HG03196 (cell line): ENCODE results near the gene CTTNBP2NL.
"Not testable (repeated sequence)": the region's sequence is repeated elsewhere in the genome, so short reads cannot be mapped to it uniquely, and the experiment has no call there.

Source experiments
- ATAC-seq: cut with Tn5 transposase; IDR thresholded peaks from one replicate; pipeline ENCODE4 v1.9.1; 2021; ENCODE audit not compliant: unreplicated experiment

Gene CTTNBP2NL

DNA sequence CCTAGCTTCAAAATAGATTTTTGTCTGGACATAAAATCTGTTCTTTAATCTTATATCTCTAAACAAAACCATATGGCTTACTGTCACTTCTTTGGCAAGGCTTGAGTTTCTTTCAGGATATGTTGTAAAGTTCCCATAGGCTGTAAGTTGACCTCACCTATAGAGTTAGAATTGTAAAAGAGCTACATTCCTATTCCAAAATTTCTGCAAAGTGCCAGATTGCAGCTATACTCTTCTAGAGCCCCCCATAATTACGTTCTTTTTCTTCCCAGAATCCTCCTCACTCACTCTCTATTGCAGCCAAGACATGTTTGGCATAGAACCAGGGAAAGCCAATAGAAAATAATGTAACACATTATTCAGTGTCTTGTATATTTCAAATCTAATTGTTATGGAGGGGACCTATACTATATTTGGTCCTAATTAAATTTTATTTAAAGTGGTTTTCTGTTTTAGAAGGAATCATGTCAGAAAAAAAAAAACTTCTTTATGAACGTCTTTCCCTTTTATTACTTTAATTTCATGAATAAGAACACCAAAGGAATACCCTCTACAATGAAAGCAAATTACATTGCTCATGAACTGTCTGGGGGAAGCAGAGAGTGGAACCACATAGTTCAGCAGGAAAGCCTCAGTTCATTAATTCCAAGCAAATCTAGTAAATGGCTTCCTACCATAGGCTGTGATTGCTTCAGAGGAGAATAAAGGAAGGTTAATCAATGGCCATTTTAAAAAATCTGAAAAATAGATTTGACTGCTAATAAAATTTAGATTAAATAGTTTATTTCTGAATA is 22.3 kb downstream of the CTTNBP2NL start:
- no peak for ATAC-seq

DNA sequence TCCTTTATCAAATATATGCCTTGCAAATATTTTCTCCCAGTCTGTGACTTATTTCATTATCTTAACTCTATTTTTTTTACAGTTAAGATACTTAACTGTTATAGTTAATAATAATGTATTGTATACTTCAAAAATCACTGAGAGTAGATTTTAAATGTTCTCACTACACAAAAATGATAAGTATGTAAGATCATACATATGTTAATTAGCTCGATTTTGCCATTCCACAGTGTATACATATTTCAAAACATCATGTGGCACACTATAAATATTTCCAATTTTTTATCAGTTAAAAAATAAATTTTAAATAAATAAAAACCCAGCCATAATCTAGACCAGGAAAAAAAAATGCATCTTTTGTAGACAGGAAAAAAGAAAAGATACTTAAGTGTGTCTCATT is 27.2 kb downstream of the CTTNBP2NL start:
- no peak for ATAC-seq

DNA sequence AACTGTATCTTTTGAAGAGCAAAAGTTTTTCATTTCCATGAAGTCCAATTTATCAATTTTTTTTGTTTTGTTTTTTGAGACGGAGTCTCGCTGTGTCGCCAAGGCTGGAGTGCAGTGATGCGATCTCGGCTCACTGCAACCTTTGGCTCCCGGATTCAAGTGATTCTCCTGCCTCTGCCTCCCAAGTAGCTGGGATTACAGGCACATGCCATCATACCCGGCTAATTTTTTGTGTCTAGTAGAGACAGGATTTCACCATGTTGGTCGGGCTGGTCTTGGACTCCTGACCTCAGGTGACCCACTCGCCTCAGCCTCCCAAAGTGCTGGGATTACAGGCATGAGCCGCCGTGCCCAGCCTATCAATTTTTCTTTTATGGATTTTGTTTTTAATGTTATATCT is 27.7 kb downstream of the CTTNBP2NL start:
- ATAC-seq: not testable (repeated sequence)

DNA sequence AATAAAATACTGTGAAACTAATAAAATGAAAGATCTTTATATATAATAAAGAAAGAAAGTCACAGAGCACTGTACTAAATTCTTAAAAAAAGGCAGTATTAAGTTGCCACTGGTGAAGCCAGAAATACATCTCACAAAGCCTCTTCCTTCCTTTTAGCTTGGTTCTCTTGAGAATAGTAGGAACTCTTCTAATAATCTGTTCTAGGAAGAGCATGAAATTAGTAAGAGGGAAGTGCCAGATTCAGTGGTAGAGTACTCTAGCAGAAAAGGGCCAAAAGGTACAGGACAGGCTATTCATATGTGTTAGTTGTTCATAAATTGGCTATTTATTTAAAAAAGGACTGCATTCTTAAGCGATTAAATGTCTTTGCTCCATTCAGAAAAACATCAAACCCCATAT is 33.7 kb downstream of the CTTNBP2NL start:
- ATAC-seq: no peak

DNA sequence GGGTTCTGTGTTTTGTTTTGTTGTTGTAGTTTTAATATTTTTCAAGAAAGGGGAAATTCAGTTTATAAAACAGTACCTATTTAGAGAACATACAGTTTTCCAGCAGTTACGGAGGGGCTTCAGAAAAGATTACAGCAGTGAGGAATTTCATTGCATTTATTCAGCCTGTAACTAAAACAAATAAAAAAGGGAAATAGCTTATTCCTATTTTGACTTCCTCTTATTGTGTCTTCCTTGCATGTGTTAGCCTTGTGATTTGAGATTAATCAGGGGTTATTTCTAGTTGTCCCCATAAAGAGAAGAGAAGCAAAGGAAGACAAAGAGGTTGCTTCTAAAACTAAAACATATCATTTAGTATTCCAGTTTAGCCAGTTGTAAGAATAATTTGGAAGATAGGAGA is 35.0 kb downstream of the CTTNBP2NL start:
- no peak for ATAC-seq

DNA sequence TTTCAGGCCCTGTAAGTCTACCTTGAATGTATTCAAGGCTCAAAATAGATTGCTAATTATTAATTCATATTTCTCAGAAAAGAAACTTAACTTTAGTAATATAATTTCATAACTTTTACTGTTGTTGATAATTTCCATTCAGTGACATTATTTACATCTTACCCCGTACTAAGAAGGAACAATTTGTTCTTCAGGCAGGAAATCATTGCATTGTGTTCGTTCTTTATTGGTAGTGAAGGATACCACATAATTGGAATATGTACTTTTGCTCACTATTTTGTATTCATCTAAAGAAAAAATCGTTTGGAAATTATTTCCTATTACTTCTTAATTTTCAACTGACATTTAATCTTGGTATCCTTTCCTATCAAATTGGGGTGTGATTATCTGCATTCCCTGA is 39.4 kb downstream of the CTTNBP2NL start:
- ATAC-seq: no peak

DNA sequence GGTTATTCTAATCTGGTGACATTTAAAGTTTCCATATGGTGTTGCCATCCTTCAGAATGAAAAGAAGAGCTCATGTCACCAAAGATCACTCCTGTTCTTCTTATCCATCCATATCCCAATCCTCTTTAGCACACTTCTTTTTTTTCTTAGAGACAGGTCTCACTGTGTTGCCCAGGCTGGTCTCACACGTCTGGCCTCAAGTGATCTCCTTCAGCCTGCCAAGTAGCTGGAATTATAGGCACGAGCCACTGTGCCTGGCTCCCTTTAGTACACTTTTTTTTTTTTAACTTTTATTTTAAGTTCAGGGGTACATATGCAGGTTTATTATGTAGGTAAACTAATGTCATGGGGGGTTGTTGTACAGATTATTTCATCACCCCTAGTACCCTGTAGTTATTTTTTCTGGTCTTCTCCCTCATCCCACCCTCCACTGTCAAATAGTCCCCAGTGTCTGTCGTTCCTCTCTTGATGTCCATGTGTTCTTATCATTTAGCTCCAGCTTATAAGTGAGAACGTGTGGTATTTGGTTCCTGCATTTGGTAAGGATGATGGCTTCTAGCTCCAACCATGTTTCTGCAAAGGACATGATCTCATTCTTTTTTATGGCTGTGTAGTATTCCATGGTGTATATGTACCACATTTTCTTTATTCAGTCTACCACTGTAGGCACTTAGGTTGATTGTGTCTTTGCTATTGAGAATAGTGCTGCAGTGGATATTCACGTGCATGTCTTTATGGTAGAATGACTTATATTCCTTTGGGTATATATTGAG is 40.6 kb downstream of the CTTNBP2NL start:
- no peak for ATAC-seq

DNA sequence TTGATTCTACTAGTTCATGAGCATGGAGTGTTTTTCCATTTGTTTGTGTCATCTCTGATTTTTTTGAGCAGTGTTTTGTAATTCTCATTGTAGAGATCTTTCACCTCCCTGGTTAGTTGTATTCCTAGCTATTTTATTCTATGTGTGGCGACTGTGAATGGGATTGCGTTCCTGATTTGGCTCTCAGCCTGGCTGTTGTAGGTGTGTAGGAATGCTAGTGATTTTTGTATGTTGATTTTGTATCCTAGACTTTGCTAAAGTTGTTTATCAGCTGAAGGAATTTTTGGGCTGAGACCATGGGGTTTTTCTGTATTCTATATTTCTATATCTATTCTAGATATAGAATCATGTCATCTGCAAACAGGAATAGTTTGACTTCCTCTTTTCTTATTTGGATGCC is 42.1 kb downstream of the CTTNBP2NL start:
- not testable (repeated sequence) for ATAC-seq

DNA sequence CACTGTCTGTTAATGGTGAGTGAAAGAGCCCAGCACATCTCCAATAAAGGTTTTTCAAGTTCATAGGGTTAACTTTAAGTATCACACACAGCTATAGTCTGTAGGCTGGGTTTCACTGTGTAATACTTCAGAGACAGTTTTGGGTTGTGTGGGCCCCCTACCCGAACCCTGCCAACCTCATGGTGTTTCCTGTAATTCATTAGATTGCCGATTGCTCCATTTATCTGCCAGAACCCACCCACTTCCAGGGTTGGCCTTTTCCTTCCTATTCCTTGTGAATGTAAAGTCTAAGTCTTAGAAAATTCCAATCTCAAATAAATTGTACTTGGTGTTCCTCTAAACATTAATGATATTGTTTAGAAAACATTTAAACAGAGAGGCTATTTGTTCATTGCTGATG is 43.6 kb downstream of the CTTNBP2NL start:
- ATAC-seq: no peak

DNA sequence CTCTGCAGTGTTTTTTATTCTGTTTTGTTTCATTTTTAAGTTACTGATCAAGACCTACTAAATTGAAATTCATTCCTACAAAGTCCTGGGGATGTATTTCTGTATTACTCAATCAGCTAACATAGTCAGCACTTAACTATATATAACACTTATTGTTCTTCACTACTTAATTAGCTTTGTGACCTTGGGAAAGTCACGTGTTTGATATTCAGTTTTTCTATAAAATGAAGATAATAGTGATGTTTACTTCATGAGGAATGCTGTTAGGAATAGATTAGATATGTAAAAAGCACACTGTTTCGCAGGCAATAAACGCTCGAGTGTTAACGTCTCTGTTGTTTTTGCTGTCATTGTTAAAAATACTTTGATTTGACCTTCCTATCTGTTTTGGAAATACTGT is 44.6 kb downstream of the CTTNBP2NL start:
- no peak for ATAC-seq

DNA sequence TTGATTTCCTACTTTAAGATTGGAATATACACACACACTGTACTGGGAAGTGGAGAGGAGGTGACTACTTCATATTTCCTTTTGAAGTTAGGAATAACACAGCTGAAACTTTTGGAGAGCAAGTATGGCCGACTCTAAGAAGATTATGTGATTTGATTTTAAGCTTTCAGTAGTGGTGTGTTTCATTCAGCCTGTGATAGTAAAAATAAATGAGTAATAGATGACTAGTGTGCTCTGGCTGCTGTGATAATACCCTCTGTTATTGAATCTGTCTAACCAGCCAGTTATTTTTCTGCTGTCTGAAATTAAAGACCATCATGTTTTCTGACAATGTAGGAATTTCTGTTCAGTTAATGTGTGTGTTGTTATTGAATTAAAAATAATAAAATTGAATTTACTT is 48.3 kb downstream of the CTTNBP2NL start:
- ATAC-seq: no peak

DNA sequence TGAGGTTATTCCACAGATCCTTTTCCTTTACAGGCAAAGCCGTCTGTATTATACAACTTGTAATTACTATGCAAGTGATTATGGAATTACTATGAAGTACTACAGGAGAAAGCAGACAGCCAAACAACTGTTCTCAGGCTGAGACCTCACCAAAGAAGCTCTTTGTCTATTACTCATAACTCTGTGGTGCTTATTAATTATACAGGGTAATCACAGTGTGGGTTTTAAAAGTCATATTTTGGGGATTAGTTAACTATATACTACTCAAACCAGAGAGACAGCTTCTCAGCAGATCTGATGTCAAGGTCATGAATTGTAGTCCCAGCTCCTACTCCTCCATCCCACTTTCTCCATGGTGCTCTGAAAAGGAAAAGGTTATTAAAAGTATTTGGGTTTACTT is 49.6 kb downstream of the CTTNBP2NL start:
- no peak for ATAC-seq

DNA sequence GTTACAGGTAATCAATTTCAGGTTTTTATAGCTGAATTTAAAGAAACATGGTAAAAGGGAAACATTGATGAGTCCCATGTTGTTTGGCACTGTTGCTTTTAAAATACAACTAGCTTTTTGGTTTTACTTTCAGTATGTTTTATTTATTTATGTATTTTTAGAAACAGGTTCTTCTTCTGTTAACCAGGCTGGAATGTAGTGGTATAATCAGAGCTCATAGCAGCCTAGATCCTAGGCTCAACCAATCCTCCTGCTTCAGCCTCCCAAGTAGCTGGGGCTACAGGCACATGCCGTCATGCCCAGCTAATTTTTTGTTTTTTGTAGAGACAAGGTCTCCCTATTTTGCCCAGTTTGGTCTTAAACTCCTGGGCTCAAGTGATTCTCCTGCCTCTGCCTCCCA is 50.4 kb downstream of the CTTNBP2NL start:
- no peak for ATAC-seq

DNA sequence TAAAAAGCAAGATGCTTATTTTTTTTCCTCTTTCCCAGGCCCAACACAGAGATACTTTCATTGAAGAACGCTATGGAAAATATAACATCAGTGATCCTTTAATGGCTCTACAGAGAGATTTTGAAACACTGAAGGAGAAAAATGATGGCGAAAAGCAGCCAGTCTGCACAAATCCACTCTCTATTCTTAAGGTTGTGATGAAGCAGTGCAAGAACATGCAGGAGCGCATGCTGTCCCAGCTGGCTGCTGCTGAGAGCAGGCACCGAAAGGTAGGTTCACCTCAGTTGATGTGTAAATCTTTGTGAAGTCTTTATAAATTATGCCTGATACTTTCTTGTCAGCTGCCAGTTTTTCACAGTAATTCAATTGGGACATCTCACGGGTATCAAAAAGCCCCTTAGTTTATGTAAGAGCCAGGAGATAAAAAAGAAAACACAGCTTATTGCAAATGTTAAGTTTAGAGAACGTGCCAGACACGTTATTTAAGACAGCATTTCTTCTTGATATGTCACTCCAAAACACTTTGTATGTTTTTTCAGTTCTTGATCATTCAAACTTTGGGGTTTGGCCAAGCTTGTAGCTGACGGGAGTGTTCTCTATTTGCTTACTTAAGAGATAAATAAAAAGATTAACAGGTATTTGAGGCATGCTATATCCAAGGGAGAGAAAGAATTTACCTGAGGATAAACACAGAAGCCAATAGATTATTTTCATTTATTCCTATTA is 53.1 kb downstream of the CTTNBP2NL start:
- ATAC-seq: no peak

DNA sequence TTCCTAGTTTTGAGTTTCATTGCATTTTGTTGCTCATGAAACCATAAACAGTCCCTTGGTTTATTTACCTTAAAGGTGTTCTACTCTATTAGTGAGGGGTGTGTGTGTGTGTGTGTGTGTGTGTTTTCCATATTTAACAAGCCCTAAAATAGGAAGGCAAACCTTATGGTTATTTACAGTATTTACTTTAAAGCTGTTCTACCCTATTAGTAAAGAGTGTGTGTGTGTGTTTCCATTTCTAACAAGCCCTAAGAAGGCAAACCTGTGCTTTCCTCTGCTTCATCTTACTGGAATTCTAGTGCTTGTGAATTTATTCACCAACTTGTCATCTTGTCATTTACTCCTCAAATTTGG is 53.6 kb downstream of the CTTNBP2NL start:
- no peak for ATAC-seq

DNA sequence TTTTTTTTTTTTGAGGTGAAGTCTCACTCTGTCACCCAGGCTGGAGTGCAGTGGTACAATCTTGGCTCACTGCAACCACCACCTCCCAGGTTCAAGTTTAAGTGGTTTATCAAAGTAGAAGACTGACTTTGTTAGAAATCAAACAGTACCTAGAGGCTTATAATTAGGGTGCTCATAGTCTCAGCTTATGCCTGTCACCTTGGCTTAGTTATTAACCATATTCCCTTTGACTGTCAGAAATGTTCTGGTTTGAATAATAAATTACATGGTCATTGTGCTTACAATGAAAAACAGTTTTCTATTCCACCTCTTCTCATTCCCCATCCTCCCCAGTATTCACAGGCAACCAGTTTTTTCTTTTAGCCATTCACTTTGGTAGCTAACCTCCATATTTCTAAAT is 54.8 kb downstream of the CTTNBP2NL start:
- ATAC-seq: no peak

DNA sequence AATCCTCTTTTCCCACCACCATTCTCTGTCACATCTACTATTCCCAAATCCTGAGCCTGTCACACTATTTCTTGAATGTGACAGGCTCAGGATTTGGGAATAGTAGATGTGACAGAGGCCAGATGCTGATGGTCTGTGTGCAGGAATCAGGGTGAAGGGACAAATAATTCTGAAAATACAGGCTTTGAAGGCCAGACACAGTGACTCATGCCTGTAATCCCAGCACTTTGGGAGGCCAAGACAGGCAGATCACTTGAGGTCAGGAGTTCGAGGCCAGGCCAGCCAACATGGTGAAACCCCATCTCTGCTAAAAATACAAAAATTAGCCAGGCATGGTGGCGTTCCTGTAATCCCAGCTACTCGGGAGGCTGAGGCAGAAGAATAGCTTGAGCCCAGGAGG is 55.3 kb downstream of the CTTNBP2NL start:
- ATAC-seq: not testable (repeated sequence)

DNA sequence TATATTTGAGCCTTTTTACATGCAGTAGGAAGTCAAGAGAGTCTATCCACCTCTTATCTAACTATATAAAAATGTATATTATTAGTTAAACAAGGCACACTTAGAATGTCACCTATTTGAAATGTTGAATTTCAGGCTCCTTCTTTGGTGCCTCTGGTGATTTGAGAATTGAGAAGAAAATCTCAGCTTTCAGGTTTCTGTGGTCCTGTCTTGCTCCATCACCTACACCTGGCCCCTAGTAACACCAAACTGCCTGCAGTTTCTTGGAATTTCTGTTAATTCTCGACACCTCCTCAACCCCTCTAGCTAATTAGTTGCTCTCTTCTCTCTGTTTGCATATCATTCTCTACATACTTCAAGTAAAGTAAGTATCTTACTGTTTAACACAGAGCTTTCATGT is 57.9 kb downstream of the CTTNBP2NL start:
- no peak for ATAC-seq

DNA sequence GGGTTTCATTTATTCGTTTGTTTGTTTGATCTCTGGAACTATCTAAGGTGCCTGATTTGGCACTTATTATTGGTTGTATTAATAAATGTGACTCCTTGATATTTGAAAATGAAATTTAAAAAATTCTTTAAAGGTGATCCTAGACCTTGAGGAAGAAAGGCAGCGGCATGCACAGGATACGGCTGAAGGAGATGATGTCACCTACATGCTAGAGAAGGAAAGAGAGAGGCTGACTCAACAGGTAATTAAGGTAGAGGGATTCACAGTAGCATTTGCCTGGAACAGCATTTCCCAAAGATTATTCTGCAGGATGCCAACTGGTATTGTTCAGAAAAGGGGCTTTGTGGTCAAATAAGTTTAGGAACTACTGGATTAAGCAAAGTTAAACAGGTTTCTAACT is 58.3 kb downstream of the CTTNBP2NL start:
- no peak for ATAC-seq

DNA sequence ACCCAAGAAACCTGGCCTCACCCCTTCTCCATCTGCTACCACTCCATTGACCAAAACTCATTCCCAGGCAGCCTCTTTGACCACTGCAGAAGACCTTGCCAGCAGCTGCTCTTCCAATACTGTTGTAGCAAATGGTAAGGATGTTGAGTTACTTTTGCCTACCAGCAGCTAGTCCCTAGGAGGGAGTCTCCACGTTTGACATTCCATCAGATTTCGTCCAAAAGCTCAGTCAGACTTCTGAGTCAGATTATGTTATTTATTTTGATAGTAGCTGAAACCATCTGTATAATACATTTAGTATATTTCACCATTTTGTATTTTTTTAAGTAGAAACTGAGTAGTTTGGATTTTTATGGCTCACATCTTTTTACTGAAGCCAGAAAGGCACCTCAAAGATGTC is 61.2 kb downstream of the CTTNBP2NL start:
- ATAC-seq: no peak

DNA sequence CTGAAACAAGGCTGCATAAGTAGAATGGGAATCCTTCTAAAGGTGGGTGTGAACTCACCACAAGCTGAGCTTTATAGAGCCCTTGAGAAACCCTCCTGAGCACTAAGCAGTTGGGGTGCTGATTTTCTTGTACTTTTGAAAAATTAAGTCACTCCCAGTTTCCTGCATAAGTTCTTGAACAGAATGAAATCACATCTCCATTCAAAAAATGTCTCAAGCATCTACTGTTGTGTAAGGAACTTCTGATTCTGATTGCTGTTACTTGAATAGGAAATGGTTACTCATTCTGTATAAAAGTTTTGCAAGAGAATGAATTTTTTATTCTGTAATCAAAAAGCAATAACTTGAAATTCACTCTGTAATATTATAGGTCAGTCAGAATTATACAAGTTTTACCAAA is 61.9 kb downstream of the CTTNBP2NL start:
- no peak for ATAC-seq

DNA sequence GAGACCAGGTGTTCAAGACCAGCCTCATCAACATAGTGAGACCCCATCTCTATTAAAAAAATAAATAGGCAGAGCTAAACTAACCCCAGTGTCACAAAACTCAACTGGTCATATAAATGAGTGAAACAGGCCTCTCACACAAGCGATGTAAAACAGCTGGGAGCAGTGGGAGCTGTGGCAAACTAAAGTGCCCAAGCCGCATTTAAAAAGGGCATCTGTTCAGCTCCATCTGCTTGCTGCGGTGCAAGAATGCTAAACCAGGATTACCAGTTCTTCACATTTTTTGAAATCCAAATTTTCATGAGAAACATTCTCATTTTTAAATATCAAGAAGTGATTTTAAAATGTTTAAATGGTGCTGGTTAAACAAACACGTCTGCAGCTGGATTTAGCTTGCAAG is 62.7 kb downstream of the CTTNBP2NL start:
- no peak for ATAC-seq
